ENCODE measurements around the gene FAM227A.
"Not testable (repeated sequence)": the region's sequence is repeated elsewhere in the genome, so short reads cannot be mapped to it uniquely, and the experiment has no call there.

FAM227A gene

GRCh38 chr22:38657045-38657909 lies 1.1 kb upstream of the FAM227A start:
- DNase-seq (ENCODE audit: low read depth in 2 of 2): no peak

- no peak for DNase-seq (ENCODE audit: low read depth in 2 of 2)
Observed at GRCh38 chr22:38655519-38656255, 505 bp downstream of the FAM227A start.

DNA sequence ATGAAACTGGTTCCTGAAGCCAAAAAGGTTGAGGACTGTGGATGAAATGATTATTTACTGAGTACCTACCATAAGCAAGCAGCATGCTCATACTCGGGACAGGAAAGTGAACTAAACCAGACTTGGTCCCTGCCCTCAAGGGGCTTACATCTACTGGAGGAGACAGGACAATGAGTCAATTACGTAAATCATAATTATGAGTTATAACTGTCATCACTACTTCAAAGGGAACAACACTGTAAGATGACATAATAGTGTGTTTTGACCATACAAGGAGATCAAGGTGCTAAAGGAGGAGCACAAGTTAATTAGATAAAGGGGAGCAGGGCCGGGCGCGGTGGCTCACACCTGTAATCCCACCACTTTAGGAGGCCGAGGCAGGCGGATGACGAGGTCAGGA lies 2.5 kb downstream of the FAM227A start:
- DNase-seq (ENCODE audit: low read depth in 2 of 2): no peak

- DNase-seq (ENCODE audit: low read depth in 2 of 2): no peak
Observed at GRCh38 chr22:38652859-38653258, 3.3 kb downstream of the FAM227A start.

GRCh38 chr22:38649841-38650522 lies 6.2 kb downstream of the FAM227A start:
- no peak for DNase-seq (ENCODE audit: low read depth in 2 of 2)

GRCh38 chr22:38645430-38645829 lies 10.8 kb downstream of the FAM227A start:
- DNase-seq (ENCODE audit: low read depth in 2 of 2): no peak

- DNase-seq (ENCODE audit: low read depth in 2 of 2): not testable (repeated sequence)
Observed at GRCh38 chr22:38644245-38644644, 11.9 kb downstream of the FAM227A start.

DNA sequence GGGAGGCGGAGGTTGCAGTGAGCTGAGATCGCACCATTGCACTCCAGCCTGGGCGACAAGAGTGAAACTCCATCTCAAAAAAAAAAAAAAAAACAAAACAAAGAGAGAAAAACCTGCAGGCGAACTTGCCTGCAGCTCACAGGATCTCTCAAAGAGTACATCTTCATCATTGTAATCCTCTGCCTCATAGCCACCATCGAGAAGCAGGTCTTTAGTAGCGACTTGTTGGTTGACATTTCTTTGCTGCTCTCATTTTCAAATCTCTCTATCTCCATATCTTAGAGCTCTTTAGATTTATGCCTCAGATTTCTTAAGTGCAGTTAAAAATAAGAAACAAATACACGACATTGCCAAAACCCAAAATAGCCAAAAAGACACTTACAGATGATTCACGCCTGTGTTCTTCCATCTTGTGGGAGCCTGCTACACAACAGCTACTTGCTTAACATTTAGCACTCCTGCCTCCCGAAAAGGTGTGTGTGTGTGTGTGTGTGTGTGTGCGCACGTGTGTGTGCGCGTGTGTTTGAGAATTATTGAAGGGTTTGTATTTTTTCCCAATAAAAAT lies 14.6 kb downstream of the FAM227A start:
- DNase-seq (ENCODE audit: low read depth in 2 of 2): no peak

DNA sequence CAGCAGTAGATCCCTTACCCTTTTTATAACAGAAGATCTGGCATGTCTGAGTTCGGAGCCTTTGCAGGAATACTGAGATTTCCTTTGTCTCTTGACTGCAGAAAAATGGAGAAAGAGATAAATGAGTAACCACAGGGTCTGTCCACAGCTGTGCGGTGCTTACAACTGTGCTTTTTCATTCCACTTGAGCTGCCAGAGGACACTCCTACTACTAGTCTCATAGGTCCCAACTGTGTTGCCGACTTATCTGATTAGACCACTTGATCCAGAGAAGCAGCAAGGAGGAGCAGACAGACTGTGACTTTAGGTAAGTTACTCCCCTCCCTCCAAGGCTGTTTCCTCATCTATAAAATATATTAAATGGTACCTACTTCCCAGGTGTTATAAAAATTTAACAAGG lies 17.5 kb downstream of the FAM227A start:
- DNase-seq (ENCODE audit: low read depth in 2 of 2): no peak

- DNase-seq (ENCODE audit: low read depth in 2 of 2): no peak
Observed at GRCh38 chr22:38638216-38638615, 18.0 kb downstream of the FAM227A start.

DNA sequence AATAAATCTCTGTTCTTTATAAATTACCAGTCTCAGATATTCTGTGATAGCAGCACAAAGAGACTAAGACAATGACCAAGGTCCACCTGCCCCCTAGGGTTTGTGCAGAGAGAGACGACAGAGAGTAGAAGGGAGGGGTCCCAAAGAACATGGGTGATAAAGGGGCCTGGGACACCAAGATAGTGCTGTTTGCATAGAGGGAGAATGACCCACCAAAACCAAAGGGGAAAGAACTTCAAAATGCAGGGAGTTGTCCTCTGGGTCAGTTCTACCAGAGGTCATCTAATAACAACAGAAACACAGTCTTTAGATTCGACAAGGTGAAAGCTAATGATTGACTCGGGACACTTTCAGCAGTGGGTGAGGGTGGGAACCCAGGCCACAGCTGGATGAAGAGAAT lies 23.7 kb downstream of the FAM227A start:
- no peak for DNase-seq (ENCODE audit: low read depth in 2 of 2)

- no peak for DNase-seq (ENCODE audit: low read depth in 2 of 2)
Observed at GRCh38 chr22:38631724-38632123, 24.5 kb downstream of the FAM227A start.

DNA sequence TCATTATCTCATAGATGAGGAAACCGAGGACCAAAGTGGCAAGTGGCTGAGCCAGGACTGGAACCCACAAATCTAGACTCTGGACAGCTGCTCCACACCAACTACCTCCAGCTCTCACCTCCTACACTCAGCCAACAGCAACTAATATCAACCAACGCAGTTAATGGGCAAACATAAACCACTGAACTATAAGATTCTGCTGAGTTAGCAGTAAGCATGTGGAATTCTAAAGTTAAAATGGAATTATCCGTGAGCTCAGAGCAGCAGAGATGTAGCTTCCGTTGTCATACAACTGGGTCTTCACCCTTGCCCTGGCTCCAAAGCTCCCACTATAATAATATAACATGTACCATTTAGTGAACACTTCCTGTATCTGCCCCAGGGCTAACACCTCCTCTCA lies 27.1 kb downstream of the FAM227A start:
- DNase-seq (ENCODE audit: low read depth in 2 of 2): no peak

DNA sequence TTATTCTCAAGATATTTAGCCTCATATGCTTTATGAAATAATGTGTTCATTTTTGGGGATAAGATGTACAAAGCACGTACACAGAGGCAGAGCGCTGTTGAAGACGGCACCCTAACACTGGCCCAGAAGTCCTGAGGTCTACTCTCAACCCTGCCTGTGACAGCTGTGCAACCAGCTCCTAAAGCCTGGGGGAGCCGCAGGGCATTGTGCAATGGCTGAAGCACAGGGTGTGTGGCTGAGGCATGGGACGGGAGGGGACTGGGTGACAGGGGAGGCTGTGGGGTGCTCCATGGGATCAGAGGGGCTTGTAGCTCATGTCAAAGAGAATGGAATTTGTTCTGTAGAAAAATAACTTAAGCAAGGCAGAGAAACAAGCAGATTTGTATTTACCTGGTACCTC lies 27.7 kb downstream of the FAM227A start:
- no peak for DNase-seq (ENCODE audit: low read depth in 2 of 2)

DNA sequence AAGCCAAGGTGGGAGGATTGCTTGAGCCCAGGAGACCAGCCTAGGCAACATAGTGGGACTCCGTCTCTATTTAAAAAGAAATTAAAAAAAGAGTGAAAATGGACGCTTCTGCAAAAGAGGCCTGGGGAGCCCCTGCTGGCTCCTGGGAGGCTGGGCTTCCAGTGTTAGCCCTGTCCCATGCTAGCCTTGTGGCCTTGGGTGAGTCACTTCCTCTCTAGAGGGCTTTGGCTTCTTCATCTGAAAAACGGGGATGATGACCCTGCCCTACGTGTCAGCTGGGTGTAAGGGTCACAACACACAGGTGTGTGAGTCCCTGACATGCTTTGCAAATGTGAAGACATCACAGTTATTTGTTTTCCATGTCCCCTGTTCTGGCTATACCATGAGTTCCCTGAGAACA lies 32.8 kb downstream of the FAM227A start:
- DNase-seq (ENCODE audit: low read depth in 2 of 2): no peak

GRCh38 chr22:38618682-38619081 lies 37.5 kb downstream of the FAM227A start:
- DNase-seq (ENCODE audit: low read depth in 2 of 2): no peak

DNA sequence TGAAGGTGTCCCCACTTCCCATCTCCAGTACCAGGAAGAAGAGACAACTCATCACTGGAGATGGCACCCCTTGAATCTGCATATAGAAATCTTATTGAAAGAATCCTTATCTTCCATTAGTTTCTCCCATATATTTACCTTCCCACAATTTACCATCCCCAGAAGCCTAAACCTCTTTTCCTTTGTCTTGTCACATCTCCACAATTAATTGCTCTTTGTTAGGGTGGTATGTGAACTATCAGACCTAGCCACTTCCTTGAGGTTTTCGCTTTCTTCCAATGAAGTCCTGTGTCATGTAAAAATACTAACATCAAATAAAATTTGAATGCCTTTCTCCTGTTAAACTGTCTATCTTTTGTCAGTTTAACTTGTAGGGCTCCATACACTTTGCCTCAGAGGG lies 37.9 kb downstream of the FAM227A start:
- DNase-seq (ENCODE audit: low read depth in 2 of 2): no peak

GRCh38 chr22:38615064-38615405 lies 41.2 kb downstream of the FAM227A start:
- DNase-seq (ENCODE audit: low read depth in 2 of 2): not testable (repeated sequence)

- DNase-seq (ENCODE audit: low read depth in 2 of 2): no peak
Observed at GRCh38 chr22:38614332-38615063, 41.7 kb downstream of the FAM227A start.

- DNase-seq (ENCODE audit: low read depth in 2 of 2): no peak
Observed at GRCh38 chr22:38613588-38613987, 42.6 kb downstream of the FAM227A start.

GRCh38 chr22:38612217-38613006 lies 43.8 kb downstream of the FAM227A start:
- no peak for DNase-seq (ENCODE audit: low read depth in 2 of 2)

All from activated CD8-positive, alpha-beta memory T cell treated with anti-CD3 and anti-CD28 coated beads for 4 hours (primary cell).